NCI-H1694 (cell line): ENCODE results near the gene TRIM67.

Source experiments
- DNase-seq: peaks from one replicate; lab custom pipeline; 2025; lab: John Stamatoyannopoulos, UW

TRIM67 gene

GRCh38 chr1:231233735-231234417, 72.0 kb downstream of the TRIM67 start:
- no peak for DNase-seq

- DNase-seq = no peak
These were observed 72.6 kb downstream of the TRIM67 start for GRCh38 chr1:231234506-231234905.

GRCh38 chr1:231235526-231236207, 73.8 kb downstream of the TRIM67 start:
- no peak for DNase-seq

GRCh38 chr1:231236208-231236591, 74.3 kb downstream of the TRIM67 start:
- DNase-seq = no peak

- no peak for DNase-seq
These were observed 75.1 kb downstream of the TRIM67 start for GRCh38 chr1:231236938-231237337.

- DNase-seq = no peak
These were observed 76.4 kb downstream of the TRIM67 start for GRCh38 chr1:231238298-231238697.

GRCh38 chr1:231240531-231240882, 78.6 kb downstream of the TRIM67 start:
- no peak for DNase-seq

GRCh38 chr1:231240883-231241735, 79.3 kb downstream of the TRIM67 start, which contains the start of gene GNPAT:
Gene GNPAT, plus strand, starts transcription at chr1:231241212. Its CDS starts 167 bp downstream, at chr1:231241379.
- DNase-seq = peak; percentile 90

GRCh38 chr1:231241750-231242149, 79.9 kb downstream of the TRIM67 start:
- DNase-seq = peak; percentile 21

- DNase-seq = no peak
These were observed 80.8 kb downstream of the TRIM67 start for GRCh38 chr1:231242516-231243198.

- DNase-seq = no peak
These were observed 86.9 kb downstream of the TRIM67 start for GRCh38 chr1:231248778-231249177.

- DNase-seq = no peak
These were observed 90.5 kb downstream of the TRIM67 start for GRCh38 chr1:231252336-231252735.

GRCh38 chr1:231260351-231260750, 98.5 kb downstream of the TRIM67 start:
- no peak for DNase-seq

GRCh38 chr1:231264642-231265041, 102.8 kb downstream of the TRIM67 start:
- no peak for DNase-seq

- no peak for DNase-seq
These were observed 103.5 kb downstream of the TRIM67 start for GRCh38 chr1:231265379-231265778.

GRCh38 chr1:231266811-231267322, 105.0 kb downstream of the TRIM67 start:
- no peak for DNase-seq
